GM21723 (cell line): ENCODE results near the gene NUP155.
"Not testable (repeated sequence)": the region's sequence is repeated elsewhere in the genome, so short reads cannot be mapped to it uniquely, and the experiment has no call there.

Source experiments
- ATAC-seq: cut with Tn5 transposase; IDR thresholded peaks from one replicate; pipeline ENCODE4 v1.9.1; 2021; ENCODE audit warnings: mild to moderate bottlenecking, moderate library complexity; ENCODE audit not compliant: unreplicated experiment

Gene NUP155

DNA sequence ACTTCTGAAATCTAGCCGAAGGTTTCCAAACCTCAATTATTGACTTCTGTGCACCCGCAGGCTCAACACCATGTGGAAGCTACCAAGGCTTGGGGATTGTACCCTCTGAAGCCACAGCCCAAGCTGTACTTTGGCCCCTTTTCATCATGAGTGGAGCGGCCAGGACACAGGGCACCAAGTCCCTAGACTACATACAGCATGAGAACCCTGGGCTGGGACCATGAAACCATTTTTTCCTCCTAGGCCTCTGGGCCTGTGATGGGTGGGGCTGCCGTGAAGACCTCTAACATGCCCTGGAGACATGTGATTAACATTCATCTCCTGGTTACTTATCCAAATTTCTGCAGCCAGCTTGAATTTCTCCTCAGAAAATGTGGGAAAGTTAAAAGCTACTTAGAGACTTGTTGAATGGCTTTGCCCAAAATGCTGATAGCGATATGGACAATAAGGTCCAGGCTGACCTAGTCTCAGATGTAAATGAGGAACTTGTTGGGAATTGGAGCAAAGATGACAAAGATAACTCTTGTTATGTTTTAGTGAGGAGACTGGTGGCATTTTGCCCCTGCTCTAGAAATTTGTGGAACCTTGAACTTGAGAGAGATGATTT is 87.6 kb downstream of the NUP155 start:
- no peak for ATAC-seq

DNA sequence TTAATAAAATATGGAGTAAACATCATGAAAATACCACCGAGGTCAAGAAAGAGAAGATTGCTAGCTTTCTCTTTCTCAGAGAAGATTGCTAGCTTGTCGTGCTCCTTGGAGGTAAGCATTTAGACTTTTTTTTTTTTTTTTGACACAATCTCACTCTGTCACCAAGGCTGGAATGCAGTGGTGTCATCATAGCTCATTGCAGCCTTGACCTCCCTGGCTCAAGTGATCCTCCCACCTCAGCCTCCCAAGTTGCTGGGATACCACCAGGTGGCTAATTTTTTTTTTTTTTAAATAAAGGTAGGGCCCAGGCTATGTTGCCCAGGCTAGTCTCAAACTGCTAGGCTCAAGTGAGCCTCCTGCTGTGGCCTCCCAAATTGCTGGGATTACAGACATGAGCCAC is 95.4 kb downstream of the NUP155 start:
- ATAC-seq, result no peak

DNA sequence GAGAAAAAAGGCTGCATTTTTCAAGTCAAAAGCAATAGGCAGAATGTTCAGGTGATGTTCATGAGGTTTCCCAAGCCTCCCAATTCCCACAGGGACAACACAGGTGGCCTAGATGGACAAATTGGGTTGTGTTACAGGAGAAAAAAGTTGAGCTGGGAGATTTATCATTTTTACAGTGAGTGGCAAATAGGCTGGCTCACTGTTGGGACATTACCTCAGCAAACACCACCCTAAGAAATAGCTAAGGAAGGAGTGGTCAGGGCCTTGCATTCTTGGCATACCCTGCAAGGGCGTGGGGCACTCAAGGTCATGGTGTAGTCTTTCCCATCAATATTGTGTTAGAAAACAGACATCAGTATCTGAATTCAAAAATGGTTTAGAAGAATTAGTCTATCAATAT is 98.4 kb downstream of the NUP155 start:
- no peak for ATAC-seq

DNA sequence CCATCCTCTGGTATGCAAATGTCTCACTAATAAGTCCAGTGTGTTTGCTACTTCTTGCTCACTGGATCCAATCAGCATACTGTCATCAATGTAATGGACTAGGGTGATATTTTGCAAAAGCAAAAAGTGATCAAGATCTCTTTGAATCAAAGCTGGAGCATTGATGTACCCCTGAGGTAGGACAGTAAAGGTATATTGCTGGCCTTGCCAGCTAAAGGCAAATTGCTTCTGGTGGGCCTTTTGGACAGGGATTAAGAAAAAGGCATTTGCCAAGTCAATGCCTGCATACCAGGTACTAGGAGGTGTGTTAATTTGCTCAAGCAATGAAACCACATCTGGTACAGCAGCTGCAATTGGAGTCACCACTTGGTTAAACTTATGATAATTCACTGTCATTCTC is 102.8 kb downstream of the NUP155 start:
- not testable (repeated sequence) for ATAC-seq

DNA sequence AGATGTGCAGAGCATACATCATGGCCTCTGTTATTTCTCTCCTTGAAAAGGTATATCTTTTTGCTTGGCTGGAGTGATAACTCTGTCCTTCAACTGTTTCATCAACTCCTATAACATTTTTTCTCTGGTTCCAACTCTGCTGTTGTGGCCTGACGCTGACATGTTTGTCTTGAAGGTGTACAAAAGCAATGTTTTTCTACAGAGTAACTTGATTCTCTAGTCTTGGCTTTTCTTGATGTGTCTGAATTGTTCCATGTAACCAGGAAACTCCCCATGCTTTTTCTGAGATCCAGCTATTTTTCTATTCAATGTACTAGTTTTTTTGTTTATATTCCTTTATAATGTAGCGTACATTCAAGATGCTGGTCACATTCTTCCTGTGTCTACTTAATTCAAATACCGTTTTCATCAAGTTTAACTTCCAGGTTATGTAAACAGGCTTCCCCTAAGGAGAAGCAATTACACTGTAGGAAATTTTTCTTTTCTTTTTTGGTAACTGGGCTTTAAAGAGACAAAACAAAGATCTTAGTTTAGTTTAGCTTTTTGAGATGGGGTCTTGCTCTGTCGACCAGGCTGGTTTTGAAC is 115.0 kb downstream of the NUP155 start:
- ATAC-seq, result no peak

DNA sequence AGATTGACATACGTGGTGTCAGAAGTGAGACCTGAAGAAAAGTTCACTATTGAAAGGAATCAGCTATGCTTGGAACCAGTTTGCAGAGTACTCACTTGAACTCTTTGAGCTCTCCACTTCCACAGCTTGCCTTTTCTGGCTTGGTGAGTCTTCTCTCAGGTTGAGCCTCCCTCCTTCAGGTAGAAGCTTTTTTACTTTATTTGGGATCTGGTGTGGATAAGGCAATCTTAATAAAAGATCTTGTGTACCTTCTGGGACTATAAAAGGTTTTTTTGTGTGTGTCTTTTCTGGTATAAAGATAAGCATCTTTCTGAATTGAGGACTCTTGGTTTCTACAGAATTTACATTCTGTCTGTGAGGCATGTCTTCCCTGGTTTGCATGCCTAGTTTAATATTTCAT is 116.3 kb downstream of the NUP155 start:
- ATAC-seq, result no peak

DNA sequence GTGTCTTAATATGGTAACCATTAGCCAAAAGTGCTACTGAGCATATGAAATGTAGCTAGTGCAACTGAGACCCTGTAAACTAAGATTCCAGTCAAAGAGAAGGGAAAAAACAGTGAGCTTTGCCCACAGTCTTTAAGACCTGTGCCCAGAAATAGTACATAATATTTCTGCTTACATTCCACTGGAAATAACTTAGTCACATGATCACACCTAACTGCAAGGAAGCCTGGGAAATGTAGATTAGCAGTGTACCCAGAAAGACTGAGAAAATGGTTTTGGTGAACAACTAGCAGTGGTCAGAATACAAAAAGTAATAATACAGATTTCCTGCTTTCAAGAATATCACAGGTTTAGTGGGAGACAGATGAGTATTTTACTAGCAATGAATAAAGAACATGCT is 119.2 kb downstream of the NUP155 start:
- no peak for ATAC-seq

DNA sequence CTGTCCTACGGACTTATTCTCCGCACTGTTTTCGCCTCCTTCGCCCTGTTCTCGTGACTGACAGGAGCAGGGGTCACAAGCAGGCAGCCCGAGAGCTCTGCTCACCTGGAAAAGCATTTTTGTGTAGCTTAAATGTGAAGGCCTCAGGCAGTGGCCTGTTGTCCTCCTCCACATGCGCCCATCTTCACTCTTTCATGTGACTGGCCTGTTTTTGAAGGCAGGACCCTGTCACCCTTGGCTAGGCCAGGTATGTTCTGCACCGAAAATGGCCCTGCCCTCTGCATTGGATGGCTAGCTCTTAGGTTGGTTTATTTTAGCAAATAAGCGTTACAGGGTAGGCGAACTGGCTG is 121.1 kb downstream of the NUP155 start:
- ATAC-seq, result no peak

DNA sequence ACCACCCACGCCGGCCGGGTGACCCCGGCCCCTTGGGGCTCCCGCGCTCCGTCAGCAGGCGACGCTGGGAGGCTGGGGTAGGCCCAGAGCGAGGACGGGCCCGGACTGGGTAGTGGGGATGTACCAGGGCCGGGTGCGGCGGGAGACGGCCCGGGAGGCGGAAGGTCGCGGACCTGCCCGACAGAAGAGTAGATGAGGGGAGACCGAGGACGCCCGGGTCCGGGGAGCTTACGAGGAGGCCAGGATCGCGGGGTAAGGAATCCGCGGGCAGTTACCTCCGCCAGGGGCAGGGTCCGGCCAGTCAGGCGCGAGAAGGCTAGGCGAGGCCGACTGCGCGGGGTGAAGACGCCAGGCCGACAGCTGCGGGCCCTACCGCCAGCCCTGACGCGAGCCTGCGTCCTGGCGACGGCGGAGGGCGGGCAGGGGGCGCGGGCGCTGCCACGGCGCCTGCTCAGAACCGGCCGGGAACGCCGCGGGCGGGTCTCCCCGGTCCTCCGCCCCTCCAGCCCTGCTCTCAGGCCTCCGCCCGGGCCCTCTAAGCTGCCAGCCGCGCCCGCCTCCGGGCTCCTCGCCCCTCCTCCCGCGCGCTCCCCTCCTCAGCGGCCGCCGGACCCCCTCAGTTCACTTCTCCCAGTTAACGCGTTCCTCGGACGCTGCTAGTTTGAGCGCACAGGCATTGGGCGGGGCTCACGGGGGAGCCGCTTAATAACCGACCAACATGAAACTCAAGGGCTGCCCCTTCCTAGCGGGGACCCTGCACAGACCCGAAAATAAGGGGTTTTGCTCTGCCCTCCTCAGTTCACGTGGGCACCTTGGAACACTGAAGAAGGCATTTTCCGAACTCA is 121.7 kb downstream of the NUP155 start, which contains the start of gene CPLANE1:
Gene CPLANE1 (minus strand): TSS at position 407 of the 845 bp plus-strand sequence. CDS start 1,678 bp downstream, outside the sequence.
- peak; percentile 84 for ATAC-seq

DNA sequence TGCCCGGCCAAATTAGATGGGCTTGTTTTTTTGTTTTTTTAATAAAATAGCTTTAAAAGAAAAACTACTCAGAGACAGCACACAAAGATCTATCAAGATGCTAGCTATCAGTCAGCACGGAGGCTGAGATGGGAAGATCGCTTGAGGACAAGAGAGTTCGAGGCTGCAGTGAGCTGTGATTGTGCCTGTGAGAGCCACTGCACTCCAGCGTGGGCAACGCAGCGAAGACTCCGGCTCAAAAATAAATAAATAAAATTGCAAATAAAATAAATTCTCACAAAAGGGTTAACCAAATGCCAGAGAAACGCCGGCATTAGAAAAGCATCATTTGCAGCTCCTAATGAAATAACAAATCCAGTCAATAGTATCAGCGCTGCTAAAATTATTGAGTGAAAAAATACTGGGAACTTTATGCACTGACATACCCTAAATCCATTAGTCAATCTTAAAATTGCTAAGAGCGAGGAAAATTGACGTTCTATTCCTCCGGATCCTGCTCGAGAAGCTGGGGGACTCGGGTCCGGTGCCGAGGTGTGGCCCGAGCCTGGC is 122.4 kb downstream of the NUP155 start:
- no peak for ATAC-seq

DNA sequence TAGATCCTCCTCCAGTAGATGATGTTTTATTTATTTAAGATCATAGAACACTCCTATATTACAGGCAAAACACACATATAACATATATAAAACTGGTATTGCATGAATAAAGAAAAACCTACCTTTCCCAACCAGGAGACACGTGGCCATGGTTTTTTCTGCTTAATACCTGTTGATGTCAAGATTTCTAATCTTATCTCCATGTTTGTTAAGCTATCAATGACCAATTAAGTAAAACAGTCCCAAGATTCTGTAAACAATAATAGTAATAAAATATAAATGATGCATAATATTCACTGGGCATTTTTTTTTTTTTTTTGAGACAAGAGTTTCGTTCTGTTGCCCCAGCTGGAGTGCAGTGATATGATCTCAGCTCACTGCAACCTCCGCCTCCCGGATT is 123.4 kb downstream of the NUP155 start:
- ATAC-seq, result no peak

DNA sequence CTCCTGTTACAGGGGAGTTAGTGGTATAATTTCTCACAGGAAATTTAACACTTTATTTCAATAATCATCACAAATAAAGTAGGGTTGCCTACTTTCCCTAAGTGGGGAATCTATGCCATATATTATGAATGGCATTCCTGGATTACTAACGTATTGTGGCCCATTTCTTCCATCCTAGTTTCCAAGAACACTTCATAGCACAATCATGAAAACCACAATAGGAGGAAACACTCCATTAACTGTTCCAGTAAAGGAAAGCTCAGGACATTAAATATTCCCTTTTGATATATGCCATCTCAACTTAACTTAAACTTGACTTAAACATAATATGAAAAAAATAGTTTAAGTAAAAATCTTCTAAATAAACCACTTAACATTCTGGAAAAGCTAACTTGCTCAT is 123.9 kb downstream of the NUP155 start:
- no peak for ATAC-seq
